Nephron (organoid): ENCODE data around the gene KCND3.

Experiments used
- H3K27ac Mint-ChIP-seq, 3 experiments: 2 replicates each; pipeline ENCODE4 v1.8.0; 2020; ENCODE audit warnings: mixed read lengths in 3 of 3, mild to moderate bottlenecking in 2 of 3, moderate library complexity in 1 of 3
- H3K27me3 Mint-ChIP-seq: 2 replicates; pipeline ENCODE4 v1.8.0; 2021; ENCODE audit warnings: low read depth, mild to moderate bottlenecking, moderate library complexity, mixed read lengths
- H3K36me3 Mint-ChIP-seq: 2 replicates; pipeline ENCODE4 v1.8.0; 2020; ENCODE audit warnings: low read depth, mixed read lengths
- H3K4me1 Mint-ChIP-seq: 2 replicates; pipeline ENCODE4 v1.8.0; 2020; ENCODE audit warnings: mixed read lengths
- H3K4me3 Mint-ChIP-seq, 3 experiments: 2 replicates each; pipeline ENCODE4 v1.8.0; 2020; ENCODE audit warnings: mild to moderate bottlenecking in 3 of 3, mixed read lengths in 3 of 3, moderate library complexity in 2 of 3
- H3K9me3 Mint-ChIP-seq: 2 replicates; pipeline ENCODE4 v1.8.0; 2020; ENCODE audit warnings: mixed read lengths
- TF ChIP-seq, protein P1 (sequence below), 3 experiments: fragments of 200-600 bp; sonication (generic); IDR thresholded peaks; one replicate each; pipeline ENCODE4 v1.5.0; 2021; ENCODE audit warnings: antibody characterized with exemption in 3 of 3; ENCODE audit not compliant: unreplicated experiment in 3 of 3

The KCND3 gene

DNA sequence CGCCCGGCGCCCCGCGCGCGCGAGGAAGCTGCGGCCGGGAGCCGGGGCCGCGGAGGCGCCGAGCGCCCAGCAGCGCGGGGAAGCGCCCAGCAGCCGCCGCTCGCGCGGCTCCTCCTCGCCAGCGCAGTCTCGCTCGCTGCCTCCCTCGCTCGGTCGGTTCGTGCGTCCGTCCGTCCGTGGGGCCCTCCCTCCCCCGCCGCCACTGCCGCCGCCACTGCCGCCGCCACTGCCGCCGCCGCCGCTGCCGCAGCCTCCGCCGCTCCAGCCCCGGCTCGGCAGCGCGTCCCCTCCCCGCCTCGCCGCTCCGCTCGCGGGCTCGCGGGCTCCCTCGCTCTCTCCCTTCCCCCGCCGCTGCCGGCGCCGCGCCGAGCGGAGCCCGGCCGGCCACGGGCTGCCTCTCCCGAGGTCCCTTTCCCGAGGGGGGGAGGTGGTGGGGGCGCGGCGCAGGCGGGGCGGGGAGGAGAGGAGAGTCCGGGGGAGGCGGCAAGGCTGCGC is at the start of gene KCND3:
TSS of gene KCND3 (minus strand) at position 138 of the 495 bp plus-strand sequence.
- H3K27ac Mint-ChIP-seq = peak within 1 kb of the TSS in 2 of 3 experiments; percentile 60
- peak within 1 kb of the TSS; percentile 81 to 91 (median 90) for H3K4me3 Mint-ChIP-seq
- TF ChIP-seq, protein P1, sequence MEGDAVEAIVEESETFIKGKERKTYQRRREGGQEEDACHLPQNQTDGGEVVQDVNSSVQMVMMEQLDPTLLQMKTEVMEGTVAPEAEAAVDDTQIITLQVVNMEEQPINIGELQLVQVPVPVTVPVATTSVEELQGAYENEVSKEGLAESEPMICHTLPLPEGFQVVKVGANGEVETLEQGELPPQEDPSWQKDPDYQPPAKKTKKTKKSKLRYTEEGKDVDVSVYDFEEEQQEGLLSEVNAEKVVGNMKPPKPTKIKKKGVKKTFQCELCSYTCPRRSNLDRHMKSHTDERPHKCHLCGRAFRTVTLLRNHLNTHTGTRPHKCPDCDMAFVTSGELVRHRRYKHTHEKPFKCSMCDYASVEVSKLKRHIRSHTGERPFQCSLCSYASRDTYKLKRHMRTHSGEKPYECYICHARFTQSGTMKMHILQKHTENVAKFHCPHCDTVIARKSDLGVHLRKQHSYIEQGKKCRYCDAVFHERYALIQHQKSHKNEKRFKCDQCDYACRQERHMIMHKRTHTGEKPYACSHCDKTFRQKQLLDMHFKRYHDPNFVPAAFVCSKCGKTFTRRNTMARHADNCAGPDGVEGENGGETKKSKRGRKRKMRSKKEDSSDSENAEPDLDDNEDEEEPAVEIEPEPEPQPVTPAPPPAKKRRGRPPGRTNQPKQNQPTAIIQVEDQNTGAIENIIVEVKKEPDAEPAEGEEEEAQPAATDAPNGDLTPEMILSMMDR (IDR thresholded peaks at IDR 0.05; ENCODE audit: unreplicated experiment in 3 of 3) = no peak
- H3K9me3 Mint-ChIP-seq = no peaks in the 10 kb centered on the region
- no peaks in the 10 kb centered on the region for H3K36me3 Mint-ChIP-seq
- peaks cover 93% of the 10 kb centered on the region for H3K27me3 Mint-ChIP-seq
- peaks cover 31% of the 10 kb centered on the region for H3K4me1 Mint-ChIP-seq

DNA sequence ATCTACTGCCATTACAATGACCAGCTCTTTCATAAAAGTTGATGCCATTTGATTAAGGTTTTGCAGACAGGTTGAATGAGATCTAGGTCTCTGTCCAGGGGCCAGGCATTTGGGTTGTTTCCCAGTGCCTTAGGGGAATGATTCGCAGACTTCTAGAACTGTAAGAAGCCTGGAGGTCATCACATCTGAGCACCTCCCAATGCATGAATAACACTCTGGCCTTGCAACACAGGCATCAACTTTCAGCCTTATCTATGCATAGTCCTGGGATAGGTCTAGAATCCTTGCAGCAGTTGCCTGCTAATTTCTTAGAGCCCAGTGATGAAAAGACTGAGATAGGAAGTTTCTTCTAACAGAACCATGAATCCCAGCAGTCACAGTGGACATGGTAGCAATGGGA is 44.8 kb upstream of the KCND3 start:
- no peaks in the 10 kb centered on the region for H3K36me3 Mint-ChIP-seq
- no peak overlapping the region for H3K27ac Mint-ChIP-seq
- H3K9me3 Mint-ChIP-seq = no peaks in the 10 kb centered on the region
- H3K4me1 Mint-ChIP-seq = peaks cover 11% of the 10 kb centered on the region
- TF ChIP-seq, protein P1 (IDR thresholded peaks at IDR 0.05; ENCODE audit: unreplicated experiment in 3 of 3) = no peak
- peaks cover 16% of the 10 kb centered on the region for H3K27me3 Mint-ChIP-seq
- no peak overlapping the region for H3K4me3 Mint-ChIP-seq

DNA sequence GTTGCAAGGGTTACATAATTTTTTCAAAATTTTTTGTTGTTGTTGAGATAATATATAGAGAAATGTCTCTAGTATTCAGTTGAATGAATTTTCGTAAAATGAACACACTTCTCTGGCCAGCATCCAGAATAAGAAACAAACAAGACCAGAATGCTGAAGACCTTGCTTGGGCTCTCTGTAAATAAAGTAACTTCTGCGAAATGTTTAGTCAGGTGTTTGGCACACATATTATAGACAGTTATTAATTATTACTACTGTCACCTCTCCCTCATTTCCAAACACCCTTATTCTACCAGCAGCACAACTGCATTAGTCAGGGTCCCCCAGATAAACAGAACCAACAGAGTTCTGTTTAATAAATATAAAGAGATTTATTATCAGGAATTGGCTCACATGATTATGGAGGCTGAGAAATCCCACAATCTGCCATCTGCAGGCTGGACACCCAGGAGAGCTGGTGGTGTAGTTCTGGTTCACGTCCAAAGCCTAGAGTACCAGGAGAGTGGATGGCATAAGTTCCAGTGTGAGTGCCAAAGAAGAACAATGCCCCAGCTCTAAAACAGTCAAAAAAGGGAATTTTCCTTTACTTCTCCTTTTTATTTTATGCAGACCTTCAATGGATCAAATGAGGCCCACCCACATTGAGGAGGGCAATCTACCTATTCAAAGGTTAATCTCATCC is 44.1 kb upstream of the KCND3 start:
- Mint-ChIP-seq H3K36me3 (no peaks in the 10 kb centered on the region), H3K4me1 (peaks cover 11% of the 10 kb centered on the region), H3K27ac (no peak overlapping the region), H3K4me3 (no peak overlapping the region), H3K27me3 (peaks cover 20% of the 10 kb centered on the region), H3K9me3 (no peaks in the 10 kb centered on the region)
- TF ChIP-seq, protein P1 (IDR thresholded peaks at IDR 0.05; ENCODE audit: unreplicated experiment in 3 of 3) = no peak

DNA sequence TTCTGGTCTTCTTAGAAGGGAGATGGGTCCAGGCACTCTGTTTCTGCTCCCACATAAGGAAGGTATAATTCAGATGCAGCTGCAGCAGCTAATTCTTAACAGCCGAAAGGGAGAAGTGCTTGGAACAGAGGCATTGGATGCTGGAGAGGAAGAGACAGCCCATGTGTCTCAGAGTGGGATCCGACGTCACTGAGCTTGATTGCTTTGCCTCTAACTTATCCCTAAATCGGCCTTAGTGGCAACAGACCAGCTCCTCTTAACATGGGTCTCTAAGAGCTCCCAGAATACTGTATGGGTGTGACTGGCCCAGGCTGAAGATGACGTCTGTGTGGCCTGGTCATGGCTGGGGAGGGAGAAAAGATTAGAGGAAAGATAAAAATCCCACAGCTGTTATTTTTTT is 40.7 kb upstream of the KCND3 start:
- peak overlapping the region in 2 of 3 experiments; percentile 48 to 90 for H3K27ac Mint-ChIP-seq

DNA sequence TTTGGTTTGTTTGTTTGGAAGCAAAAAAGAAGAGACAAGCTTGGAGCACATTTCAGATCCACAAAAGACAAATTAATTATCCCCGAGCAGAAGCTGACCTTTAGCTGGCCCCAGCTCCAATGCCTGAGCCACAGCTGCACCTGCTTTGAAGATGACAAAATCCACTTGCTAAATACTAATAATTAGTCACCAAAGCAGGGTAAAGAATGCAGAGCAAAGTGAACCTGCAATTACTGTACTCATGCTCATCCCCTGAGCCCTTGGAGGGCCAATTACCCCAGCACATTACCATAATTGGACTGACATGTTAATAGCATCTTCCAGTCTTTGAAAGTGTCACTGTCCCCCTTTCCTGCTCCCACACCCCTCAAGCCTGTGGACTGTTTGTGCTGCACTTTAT is 38.2 kb upstream of the KCND3 start:
- TF ChIP-seq, protein P1 (IDR thresholded peaks at IDR 0.05; ENCODE audit: unreplicated experiment in 3 of 3) = no peak
- Mint-ChIP-seq H3K4me3 (no peak overlapping the region), H3K36me3 (no peaks in the 10 kb centered on the region), H3K4me1 (peaks cover 11% of the 10 kb centered on the region), H3K27me3 (peaks cover 16% of the 10 kb centered on the region), H3K9me3 (no peaks in the 10 kb centered on the region), H3K27ac (no peak overlapping the region)

More for the DNA sequence above, 40.7 kb upstream of the KCND3 start:
- Mint-ChIP-seq H3K9me3 (no peaks in the 10 kb centered on the region), H3K4me1 (peaks cover 11% of the 10 kb centered on the region), H3K4me3 (no peak overlapping the region), H3K27me3 (peaks cover 20% of the 10 kb centered on the region), H3K36me3 (no peaks in the 10 kb centered on the region)
- TF ChIP-seq, protein P1 (IDR thresholded peaks at IDR 0.05; ENCODE audit: unreplicated experiment in 3 of 3) = no peak

DNA sequence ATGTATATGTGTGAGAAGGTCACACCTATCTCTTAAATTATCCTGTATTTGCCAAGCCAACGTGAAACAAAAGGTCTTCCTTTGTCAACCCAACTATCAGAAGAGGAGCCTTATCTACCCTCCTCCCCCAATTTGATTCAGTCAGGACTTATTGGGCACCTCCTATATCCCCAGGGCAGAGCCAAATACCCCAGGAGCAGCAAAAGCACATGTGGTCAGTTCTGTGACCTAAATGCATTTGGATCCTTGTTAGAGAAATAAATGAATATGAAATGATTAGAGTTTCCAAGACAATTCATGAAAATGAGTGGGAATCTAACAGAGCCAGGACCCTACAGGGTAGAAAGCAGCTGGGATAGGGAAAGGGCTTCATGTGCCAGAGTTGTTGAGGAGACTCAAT is 37.0 kb upstream of the KCND3 start:
- H3K9me3 Mint-ChIP-seq = no peaks in the 10 kb centered on the region
- no peak overlapping the region for H3K4me3 Mint-ChIP-seq
- peaks cover 11% of the 10 kb centered on the region for H3K4me1 Mint-ChIP-seq
- H3K36me3 Mint-ChIP-seq = no peaks in the 10 kb centered on the region
- no peak overlapping the region for H3K27ac Mint-ChIP-seq
- H3K27me3 Mint-ChIP-seq = peaks cover 20% of the 10 kb centered on the region
- TF ChIP-seq, protein P1 (IDR thresholded peaks at IDR 0.05; ENCODE audit: unreplicated experiment in 3 of 3) = no peak
